CD4-positive, alpha-beta memory T cell (primary cell): ENCODE results near the gene SV2B. TPM values are rescaled to one million over a fixed set of nuclear protein-coding genes. Genes with fewer than 3 reads are reported as not detected.

ENCODE experiments used
- CTCF ChIA-PET: fragments of 350-600 bp; sonication (Branson Sonifier 250); formaldehyde crosslinking; loops from one replicate; lab custom pipeline; 2021; ENCODE audit warnings: inconsistent platforms; ENCODE audit not compliant: partially characterized antibody; lab: Charles Lee
- POLR2A ChIA-PET: fragments of 350-600 bp; sonication (Branson Sonifier 250); formaldehyde crosslinking; loops from one replicate; lab custom pipeline; 2021; ENCODE audit not compliant: partially characterized antibody; lab: Charles Lee
- DNase-seq, 5 donors: peaks; one replicate each; pipeline versions ENCODE4 v3.0.0 to v3.0.0-alpha.2; 2020 to 2022; ENCODE audit warnings: mixed read lengths in 1 of 5
- H3K27ac ChIP-seq: one replicate; pipeline ENCODE4 v1.7.0; 2013; ENCODE audit warnings: low read depth, low read length
- H3K27me3 ChIP-seq: 2 replicates; pipeline ENCODE4 v1.7.0; 2013; ENCODE audit warnings: mild to moderate bottlenecking, low read length, moderate library complexity; ENCODE audit not compliant: insufficient read depth
- H3K36me3 ChIP-seq: 2 replicates; pipeline ENCODE4 v1.7.0; 2013; ENCODE audit warnings: mild to moderate bottlenecking, low read length, moderate library complexity; ENCODE audit not compliant: insufficient read depth
- H3K4me1 ChIP-seq: 2 replicates; pipeline ENCODE4 v1.7.0; 2013; ENCODE audit warnings: mild to moderate bottlenecking, low read length, moderate library complexity; ENCODE audit not compliant: insufficient read depth
- H3K4me3 ChIP-seq, 2 donors: one replicate each; pipeline ENCODE4 v1.7.0; 2013; ENCODE audit warnings: low read length in 2 of 2, mild to moderate bottlenecking in 1 of 2
- H3K9me3 ChIP-seq, 2 donors: one replicate each; pipeline ENCODE4 v1.7.0; 2013; ENCODE audit warnings: low read length in 2 of 2, control low read depth in 1 of 2; ENCODE audit not compliant: control insufficient read depth in 1 of 2
- H3K27ac Mint-ChIP-seq, 7 donors: one replicate each; pipeline ENCODE4 v1.8.0; 2020 to 2021; ENCODE audit warnings: mixed read lengths in 7 of 7, mild to moderate bottlenecking in 6 of 7, inconsistent platforms in 3 of 7, moderate library complexity in 3 of 7
- H3K27me3 Mint-ChIP-seq, 2 donors: one replicate each; pipeline ENCODE4 v1.8.0; 2020 to 2021; ENCODE audit warnings: mixed read lengths in 2 of 2
- H3K36me3 Mint-ChIP-seq, 2 donors: one replicate each; pipeline ENCODE4 v1.8.0; 2020 to 2021; ENCODE audit warnings: mixed read lengths in 2 of 2, inconsistent platforms in 1 of 2, mild to moderate bottlenecking in 1 of 2
- H3K4me1 Mint-ChIP-seq, 4 donors: one replicate each; pipeline ENCODE4 v1.8.0; 2020 to 2021; ENCODE audit warnings: mixed read lengths in 4 of 4, mild to moderate bottlenecking in 1 of 4
- H3K4me3 Mint-ChIP-seq, 8 donors: one replicate each; pipeline ENCODE4 v1.8.0; 2020 to 2021; ENCODE audit warnings: mixed read lengths in 8 of 8, mild to moderate bottlenecking in 7 of 8, moderate library complexity in 6 of 8, inconsistent platforms in 3 of 8
- H3K9me3 Mint-ChIP-seq, 8 donors: one replicate each; pipeline ENCODE4 v1.8.0; 2020 to 2021; ENCODE audit warnings: mixed read lengths in 8 of 8, mild to moderate bottlenecking in 5 of 8, inconsistent platforms in 3 of 8, moderate library complexity in 1 of 8
- intact Hi-C: fragments of 100-400 bp; cut with micrococcal nuclease; formaldehyde crosslinking; loops from one replicate; pipeline ENCODE4 v1.15.1; 2023
- polyA plus RNA-seq, 2 donors: library from polyadenylated mRNA; unstranded; fragments of 300-500 nt; fragmentation: Illumina TruSeq; gene quantifications; one replicate each; pipeline ENCODE4 v1.2.3, GENCODE V29; 2021
- total RNA-seq, 2 experiments: library from RNA; stranded (reverse); gene quantifications; one replicate each; pipeline ENCODE4 v1.2.3, GENCODE V29; 2021

The SV2B gene
- total and polyA plus RNA-seq, 4 experiments from 2014 or later, result 0.03 TPM; not detected in 3

- peaks cover 54 to 62% of the 10 kb centered on the region in 2 donors for H3K27me3 Mint-ChIP-seq
Observed at GRCh38 chr15:91101608-91101920, 1.5 kb downstream of the SV2B start.

GRCh38 chr15:91102546-91103330 lies 2.7 kb downstream of the SV2B start:
- ChIA-PET CTCF (no interaction called here), POLR2A (no interaction called here)
- Mint-ChIP-seq H3K9me3 (peaks cover 0 to 1% (median 0%) of the 10 kb centered on the region in 8 donors), H3K4me3 (no peak overlapping the region), H3K27me3 (peaks cover 52 to 59% of the 10 kb centered on the region in 2 donors), H3K36me3 (no peaks in the 10 kb centered on the region), H3K4me1 (peaks cover 15 to 21% (median 16%) of the 10 kb centered on the region in 4 donors), H3K27ac (peak overlapping the region in 1 of 7 donors; percentile 63)
- Histone ChIP-seq H3K4me1 (peaks cover 15% of the 10 kb centered on the region), H3K9me3 (no peaks in the 10 kb centered on the region), H3K27ac (no peak overlapping the region), H3K27me3 (peaks cover 28% of the 10 kb centered on the region), H3K36me3 (no peaks in the 10 kb centered on the region), H3K4me3 (no peak overlapping the region)
- intact Hi-C loops, result no loop called here
- DNase-seq, result no peak

More at GRCh38 chr15:91101608-91101920, 1.5 kb downstream of the SV2B start:
- CTCF ChIA-PET, result no interaction called here
- no peak for DNase-seq
- H3K27ac Mint-ChIP-seq, result no peak overlapping the region
- intact Hi-C loops, result no loop called here
- POLR2A ChIA-PET, result no interaction called here
- Histone ChIP-seq H3K36me3 (no peaks in the 10 kb centered on the region), H3K4me1 (peaks cover 15% of the 10 kb centered on the region), H3K4me3 (no peak overlapping the region), H3K27ac (no peak overlapping the region), H3K27me3 (peaks cover 33% of the 10 kb centered on the region), H3K9me3 (no peaks in the 10 kb centered on the region)
- H3K4me3 Mint-ChIP-seq, result peak overlapping the region in 2 of 8 donors; percentile 93 to 95
- H3K4me1 Mint-ChIP-seq, result peaks cover 15 to 21% (median 16%) of the 10 kb centered on the region in 4 donors
- no peaks in the 10 kb centered on the region for H3K36me3 Mint-ChIP-seq
- peaks cover 0 to 1% (median 0%) of the 10 kb centered on the region in 8 donors for H3K9me3 Mint-ChIP-seq

- no peak overlapping the region for H3K4me3 ChIP-seq
- Mint-ChIP-seq H3K27me3 (peaks cover 47 to 54% of the 10 kb centered on the region in 2 donors), H3K9me3 (peaks cover 0 to 1% (median 0%) of the 10 kb centered on the region in 8 donors), H3K36me3 (no peaks in the 10 kb centered on the region), H3K27ac (no peak overlapping the region), H3K4me1 (peaks cover 13 to 17% (median 15%) of the 10 kb centered on the region in 4 donors), H3K4me3 (no peak overlapping the region)
- no peaks in the 10 kb centered on the region for H3K36me3 ChIP-seq
- no peaks in the 10 kb centered on the region for H3K9me3 ChIP-seq
- intact Hi-C loops, result no loop called here
- H3K4me1 ChIP-seq, result peaks cover 15% of the 10 kb centered on the region
- ChIA-PET CTCF (no interaction called here), POLR2A (no interaction called here)
- DNase-seq, result no peak
- peaks cover 18% of the 10 kb centered on the region for H3K27me3 ChIP-seq
- H3K27ac ChIP-seq, result no peak overlapping the region
Observed at GRCh38 chr15:91104111-91104510, 4.1 kb downstream of the SV2B start.

GRCh38 chr15:91108421-91108820 lies 8.4 kb downstream of the SV2B start:
- CTCF ChIA-PET, result no interaction called here
- H3K9me3 ChIP-seq, result no peaks in the 10 kb centered on the region

GRCh38 chr15:91109885-91110284 lies 9.8 kb downstream of the SV2B start:
- H3K27me3 Mint-ChIP-seq, result peaks cover 25 to 33% of the 10 kb centered on the region in 2 donors
- H3K27ac Mint-ChIP-seq, result no peak overlapping the region
- ChIA-PET CTCF (no interaction called here), POLR2A (no interaction called here)
- no peaks in the 10 kb centered on the region for H3K36me3 Mint-ChIP-seq
- no peak overlapping the region for H3K27ac ChIP-seq
- no peaks in the 10 kb centered on the region for H3K4me1 Mint-ChIP-seq
- H3K4me3 ChIP-seq, result no peak overlapping the region
- no peaks in the 10 kb centered on the region for H3K9me3 ChIP-seq
- H3K4me3 Mint-ChIP-seq, result no peak overlapping the region
- H3K4me1 ChIP-seq, result no peaks in the 10 kb centered on the region
- peaks cover 0 to 3% (median 0%) of the 10 kb centered on the region in 8 donors for H3K9me3 Mint-ChIP-seq
- peaks cover 6% of the 10 kb centered on the region for H3K27me3 ChIP-seq
- DNase-seq, result no peak
- no peaks in the 10 kb centered on the region for H3K36me3 ChIP-seq
- intact Hi-C loops, result no loop called here

More at GRCh38 chr15:91108421-91108820, 8.4 kb downstream of the SV2B start:
- Histone ChIP-seq H3K27ac (no peak overlapping the region), H3K4me1 (no peaks in the 10 kb centered on the region), H3K36me3 (no peaks in the 10 kb centered on the region), H3K4me3 (no peak overlapping the region), H3K27me3 (peaks cover 1% of the 10 kb centered on the region)
- POLR2A ChIA-PET, result no interaction called here
- no peaks in the 10 kb centered on the region for H3K36me3 Mint-ChIP-seq
- no peak overlapping the region for H3K27ac Mint-ChIP-seq
- H3K9me3 Mint-ChIP-seq, result peaks cover 0 to 1% (median 0%) of the 10 kb centered on the region in 8 donors
- no peak for DNase-seq
- H3K27me3 Mint-ChIP-seq, result peaks cover 32 to 35% of the 10 kb centered on the region in 2 donors
- intact Hi-C loops, result no loop called here
- H3K4me3 Mint-ChIP-seq, result peak overlapping the region in 1 of 8 donors; percentile 6
- H3K4me1 Mint-ChIP-seq, result no peaks in the 10 kb centered on the region

- Histone ChIP-seq H3K36me3 (no peaks in the 10 kb centered on the region), H3K9me3 (no peaks in the 10 kb centered on the region), H3K4me3 (no peak overlapping the region), H3K27ac (no peak overlapping the region), H3K27me3 (peaks cover 6% of the 10 kb centered on the region), H3K4me1 (no peaks in the 10 kb centered on the region)
- Mint-ChIP-seq H3K9me3 (peaks cover 0 to 3% (median 0%) of the 10 kb centered on the region in 8 donors), H3K27ac (no peak overlapping the region), H3K4me1 (no peaks in the 10 kb centered on the region), H3K4me3 (no peak overlapping the region), H3K36me3 (no peaks in the 10 kb centered on the region), H3K27me3 (peaks cover 20 to 30% of the 10 kb centered on the region in 2 donors)
- intact Hi-C loops, result no loop called here
- POLR2A ChIA-PET, result no interaction called here
- DNase-seq, result no peak
- CTCF ChIA-PET, result no interaction called here
Observed at GRCh38 chr15:91110407-91110806, 10.3 kb downstream of the SV2B start.

GRCh38 chr15:91113030-91113429 lies 13.0 kb downstream of the SV2B start:
- Mint-ChIP-seq H3K36me3 (no peaks in the 10 kb centered on the region), H3K27me3 (peaks cover 24 to 35% of the 10 kb centered on the region in 2 donors), H3K4me1 (no peaks in the 10 kb centered on the region), H3K27ac (no peak overlapping the region), H3K9me3 (peaks cover 0 to 8% (median 2%) of the 10 kb centered on the region in 8 donors), H3K4me3 (no peak overlapping the region)
- H3K27me3 ChIP-seq, result peaks cover 6% of the 10 kb centered on the region
- POLR2A ChIA-PET, result no interaction called here
- intact Hi-C loops, result no loop called here
- H3K9me3 ChIP-seq, result no peaks in the 10 kb centered on the region
- no peak overlapping the region for H3K27ac ChIP-seq
- CTCF ChIA-PET, result no interaction called here
- no peaks in the 10 kb centered on the region for H3K36me3 ChIP-seq
- H3K4me3 ChIP-seq, result no peak overlapping the region
- no peak for DNase-seq
- H3K4me1 ChIP-seq, result no peaks in the 10 kb centered on the region
